Measurements from ENCODE around the gene UBLCP1. TPM values are rescaled to one million over a fixed set of nuclear protein-coding genes. Genes with fewer than 3 reads are reported as not detected.
A peak's percentile ranks its signal among the peaks of the same experiment; 100 is the strongest.

The UBLCP1 gene
- total and polyA plus RNA-seq, 12 donors, result 11.3 to 27.2 (median 21.2) TPM

DNA sequence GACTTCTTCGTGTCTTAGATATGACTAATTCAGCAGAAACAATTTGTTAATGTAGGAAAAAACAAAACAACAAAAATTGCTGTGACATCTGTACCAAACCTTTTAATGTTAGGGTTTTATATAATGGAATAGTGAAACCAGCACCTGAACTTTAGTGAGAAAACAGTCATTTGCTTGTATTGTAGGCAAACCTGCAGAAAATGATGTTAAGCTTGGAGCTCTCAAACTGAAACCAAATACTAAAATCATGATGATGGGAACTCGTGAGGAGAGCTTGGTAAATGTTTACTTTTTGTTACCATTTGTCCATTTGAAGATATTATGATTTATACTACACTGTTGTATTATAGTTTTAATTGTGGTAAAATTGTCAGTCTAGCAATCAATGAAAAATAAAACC, 6.6 kb downstream of the UBLCP1 start:
- WGBS, 4 donors, result 84 to 89% (median 87%) methylated on average over 2 of the region's 2 CpGs
- TF ChIP-seq POLR2A (IDR thresholded peaks at IDR 0.05), result no peak
- TF ChIP-seq, protein P1, sequence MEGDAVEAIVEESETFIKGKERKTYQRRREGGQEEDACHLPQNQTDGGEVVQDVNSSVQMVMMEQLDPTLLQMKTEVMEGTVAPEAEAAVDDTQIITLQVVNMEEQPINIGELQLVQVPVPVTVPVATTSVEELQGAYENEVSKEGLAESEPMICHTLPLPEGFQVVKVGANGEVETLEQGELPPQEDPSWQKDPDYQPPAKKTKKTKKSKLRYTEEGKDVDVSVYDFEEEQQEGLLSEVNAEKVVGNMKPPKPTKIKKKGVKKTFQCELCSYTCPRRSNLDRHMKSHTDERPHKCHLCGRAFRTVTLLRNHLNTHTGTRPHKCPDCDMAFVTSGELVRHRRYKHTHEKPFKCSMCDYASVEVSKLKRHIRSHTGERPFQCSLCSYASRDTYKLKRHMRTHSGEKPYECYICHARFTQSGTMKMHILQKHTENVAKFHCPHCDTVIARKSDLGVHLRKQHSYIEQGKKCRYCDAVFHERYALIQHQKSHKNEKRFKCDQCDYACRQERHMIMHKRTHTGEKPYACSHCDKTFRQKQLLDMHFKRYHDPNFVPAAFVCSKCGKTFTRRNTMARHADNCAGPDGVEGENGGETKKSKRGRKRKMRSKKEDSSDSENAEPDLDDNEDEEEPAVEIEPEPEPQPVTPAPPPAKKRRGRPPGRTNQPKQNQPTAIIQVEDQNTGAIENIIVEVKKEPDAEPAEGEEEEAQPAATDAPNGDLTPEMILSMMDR (IDR thresholded peaks at IDR 0.05), result no peak
- Histone ChIP-seq H3K27ac (no peak overlapping the region), H3K9me3 (replicated peaks in 1 of 3) (no peaks in the 10 kb centered on the region), H3K36me3 (replicated peaks in 1 of 2) (peaks cover 0 to 11% of the 10 kb centered on the region in 2 donors), H3K4me1 (replicated peaks in 1 of 2) (peaks cover 0 to 6% of the 10 kb centered on the region in 2 donors), H3K4me3 (no peak overlapping the region), H3K27me3 (no peaks in the 10 kb centered on the region)
- DNase-seq, result no peak
- intact Hi-C loops (cut with DNase I), result loop anchor here in 1 of 2 donors (10.0 kb wide), 1 partner anchor 115 kb away; no protein-coding TSS in a partner anchor

- Histone ChIP-seq H3K27me3 (no peaks in the 10 kb centered on the region), H3K9me3 (replicated peaks in 1 of 3) (no peaks in the 10 kb centered on the region), H3K4me3 (no peak overlapping the region), H3K27ac (no peak overlapping the region), H3K36me3 (replicated peaks in 1 of 2) (peaks cover 0 to 33% of the 10 kb centered on the region in 2 donors), H3K4me1 (replicated peaks in 1 of 2) (no peaks in the 10 kb centered on the region)
- intact Hi-C loops (cut with DNase I), result no loop called here
- no peak for DNase-seq
- TF ChIP-seq POLR2A (IDR thresholded peaks at IDR 0.05), result no peak
- TF ChIP-seq, protein P1 (IDR thresholded peaks at IDR 0.05), result no peak
Observed at GRCh38 chr5:159273923-159274322, 10.8 kb downstream of the UBLCP1 start.

- H3K4me3 ChIP-seq, result no peak overlapping the region
- peaks cover 0 to 40% of the 10 kb centered on the region in 2 donors for H3K36me3 ChIP-seq (replicated peaks in 1 of 2)
- H3K9me3 ChIP-seq (replicated peaks in 1 of 3), result no peaks in the 10 kb centered on the region
- intact Hi-C loops (cut with DNase I), result no loop called here
- H3K4me1 ChIP-seq (replicated peaks in 1 of 2), result no peaks in the 10 kb centered on the region
- TF ChIP-seq, protein P1 (IDR thresholded peaks at IDR 0.05), result no peak
- no peak for TF ChIP-seq POLR2A (IDR thresholded peaks at IDR 0.05)
- no peak overlapping the region for H3K27ac ChIP-seq
- no peak for DNase-seq
- no peaks in the 10 kb centered on the region for H3K27me3 ChIP-seq
Observed at GRCh38 chr5:159274676-159275075, 11.6 kb downstream of the UBLCP1 start.

DNA sequence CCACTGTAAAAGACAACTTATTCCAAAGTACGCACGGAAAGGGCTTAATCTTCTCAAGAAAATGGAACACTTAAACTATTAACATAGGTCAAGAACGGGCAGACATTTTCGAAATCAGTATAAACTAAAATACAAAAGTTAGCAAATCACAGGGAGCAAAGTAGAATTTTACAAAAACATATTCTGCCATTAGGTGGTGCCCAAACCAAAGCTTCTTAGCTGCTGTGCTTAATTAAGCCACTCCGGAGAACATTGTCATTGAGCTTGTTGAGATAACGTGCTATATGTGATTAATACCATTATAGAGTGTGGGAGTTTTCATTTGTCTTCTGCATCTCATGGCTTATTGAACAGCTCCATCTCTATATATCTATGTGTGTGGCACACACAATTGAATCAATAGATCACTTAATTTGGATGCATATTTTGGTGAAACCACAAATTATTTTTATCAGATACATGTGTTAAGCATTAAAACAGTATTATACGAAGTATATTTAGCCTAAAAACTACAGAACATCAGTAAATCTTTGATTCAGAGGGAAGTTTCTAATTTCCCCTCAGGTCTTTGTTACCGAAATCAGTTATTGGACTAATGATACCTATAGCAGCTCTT, 23.4 kb downstream of the UBLCP1 start:
- TF ChIP-seq, protein P1 (IDR thresholded peaks at IDR 0.05), result peak; percentile 23 to 51 (median 44)
- TF ChIP-seq POLR2A (IDR thresholded peaks at IDR 0.05), result no peak
- no peaks in the 10 kb centered on the region for H3K9me3 ChIP-seq (replicated peaks in 1 of 3)
- DNase-seq, result peak in 1 of 7 donors; percentile 7
- no peak overlapping the region for H3K4me3 ChIP-seq
- intact Hi-C loops (cut with DNase I), result no loop called here
- H3K27ac ChIP-seq, result no peak overlapping the region
- 47 to 51% (median 48%) methylated on average over 8 of the region's 8 CpGs for WGBS, 4 donors
- H3K36me3 ChIP-seq (replicated peaks in 1 of 2), result no peaks in the 10 kb centered on the region
- no peaks in the 10 kb centered on the region for H3K4me1 ChIP-seq (replicated peaks in 1 of 2)
- no peaks in the 10 kb centered on the region for H3K27me3 ChIP-seq
